DMS153 (cell line): Measurements from ENCODE around the gene FTCD.
"Not testable (repeated sequence)": the region's sequence is repeated elsewhere in the genome, so short reads cannot be mapped to it uniquely, and the experiment has no call there.

Experiments used
- DNase-seq: peaks from one replicate; lab custom pipeline; 2025; lab: John Stamatoyannopoulos, UW

The FTCD gene

DNA sequence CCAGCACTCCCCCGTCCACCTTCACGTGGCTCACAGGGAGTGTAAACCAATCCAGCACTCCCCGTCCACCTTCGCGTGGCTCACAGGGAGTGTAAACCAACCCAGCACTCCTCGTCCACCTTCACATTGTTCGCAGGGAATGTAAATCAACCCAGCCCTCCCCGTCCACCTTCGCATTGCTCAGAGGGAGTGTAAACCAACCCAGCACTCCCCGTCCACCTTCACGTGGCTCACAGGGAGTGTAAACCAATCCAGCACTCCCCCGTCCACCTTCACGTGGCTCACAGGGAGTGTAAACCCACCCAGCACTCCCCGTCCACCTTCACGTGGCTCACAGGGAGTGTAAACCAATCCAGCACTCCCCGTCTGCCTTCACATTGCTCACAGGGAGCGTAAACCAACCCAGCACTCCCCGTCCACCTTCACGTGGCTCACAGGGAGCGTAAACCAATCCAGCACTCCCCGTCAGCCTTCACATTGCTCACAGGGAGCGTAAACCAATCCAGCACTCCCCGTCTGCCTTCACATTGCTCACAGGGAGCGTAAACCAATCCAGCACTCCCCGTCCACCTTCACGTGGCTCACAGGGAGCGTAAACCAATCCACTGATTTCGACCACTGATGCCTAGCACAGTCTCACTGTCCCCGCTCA is 14.9 kb downstream of the FTCD start:
- not testable (repeated sequence) for DNase-seq

DNA sequence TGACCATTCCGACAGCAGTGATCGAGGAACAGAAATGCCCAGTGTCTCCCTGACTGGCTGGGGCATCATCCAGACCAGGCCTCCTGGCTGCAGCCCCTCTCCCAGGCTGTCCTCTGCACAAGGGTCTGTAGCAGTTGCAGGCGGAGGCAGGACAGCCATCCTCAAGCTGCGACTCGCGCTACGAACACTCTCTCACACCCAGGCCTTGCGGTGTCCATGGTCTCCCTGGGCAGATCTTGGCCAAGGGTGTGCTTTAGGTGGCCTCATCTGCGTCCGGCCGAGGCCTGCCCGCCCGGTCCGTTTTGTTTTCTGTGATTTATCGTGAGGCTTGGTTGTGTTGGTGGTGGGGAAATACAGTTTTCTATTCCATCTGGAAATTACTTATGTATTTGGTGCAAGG is 15.7 kb downstream of the FTCD start:
- no peak for DNase-seq

DNA sequence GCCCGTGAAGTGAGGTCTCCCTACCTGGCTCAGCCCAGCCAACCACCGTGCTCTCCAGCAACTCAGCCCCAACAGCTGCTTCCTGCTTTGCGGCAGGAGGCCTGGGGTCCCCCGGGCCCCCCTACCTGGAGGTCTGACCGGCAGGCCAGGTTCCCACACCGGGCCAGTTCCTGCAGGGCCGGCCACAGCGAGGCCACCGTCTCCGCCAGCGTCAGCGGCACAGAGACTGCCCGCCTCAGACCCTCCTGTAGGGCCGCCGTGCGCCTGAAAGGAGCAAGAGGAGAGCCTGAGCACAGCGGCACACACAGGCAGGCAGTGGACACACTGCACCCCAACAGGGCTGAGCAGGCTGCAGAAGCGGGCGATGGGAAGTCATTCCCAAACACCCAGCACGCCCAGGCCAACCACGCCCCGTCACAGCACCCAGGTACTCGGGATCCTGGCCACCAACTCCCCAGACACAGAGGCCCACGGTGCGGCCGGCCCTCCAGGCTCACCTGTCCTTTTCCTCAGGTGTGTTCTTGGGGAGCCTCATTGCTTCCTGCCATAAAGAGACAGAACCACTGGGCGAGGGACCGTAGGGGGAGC is 16.9 kb downstream of the FTCD start:
- no peak for DNase-seq

DNA sequence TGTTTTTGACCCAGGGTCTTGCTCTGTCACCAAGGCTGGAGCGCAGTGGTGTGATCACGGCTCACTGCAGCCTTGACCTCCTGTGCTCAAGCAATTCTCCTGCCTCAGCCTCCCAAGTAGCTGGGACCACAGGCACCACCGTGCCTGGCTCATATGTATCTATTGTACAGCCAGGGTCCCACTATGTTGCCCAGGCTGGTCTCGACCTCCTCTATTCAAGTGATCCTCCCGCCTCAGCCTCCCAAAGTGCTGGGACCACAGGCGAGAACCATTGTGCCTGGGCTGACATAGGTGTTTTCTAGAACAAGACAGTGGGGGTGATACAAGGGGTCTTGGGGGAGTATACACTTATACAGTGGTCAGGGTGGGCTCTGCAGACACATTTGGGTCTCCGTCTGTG is 17.5 kb downstream of the FTCD start:
- DNase-seq: no peak

DNA sequence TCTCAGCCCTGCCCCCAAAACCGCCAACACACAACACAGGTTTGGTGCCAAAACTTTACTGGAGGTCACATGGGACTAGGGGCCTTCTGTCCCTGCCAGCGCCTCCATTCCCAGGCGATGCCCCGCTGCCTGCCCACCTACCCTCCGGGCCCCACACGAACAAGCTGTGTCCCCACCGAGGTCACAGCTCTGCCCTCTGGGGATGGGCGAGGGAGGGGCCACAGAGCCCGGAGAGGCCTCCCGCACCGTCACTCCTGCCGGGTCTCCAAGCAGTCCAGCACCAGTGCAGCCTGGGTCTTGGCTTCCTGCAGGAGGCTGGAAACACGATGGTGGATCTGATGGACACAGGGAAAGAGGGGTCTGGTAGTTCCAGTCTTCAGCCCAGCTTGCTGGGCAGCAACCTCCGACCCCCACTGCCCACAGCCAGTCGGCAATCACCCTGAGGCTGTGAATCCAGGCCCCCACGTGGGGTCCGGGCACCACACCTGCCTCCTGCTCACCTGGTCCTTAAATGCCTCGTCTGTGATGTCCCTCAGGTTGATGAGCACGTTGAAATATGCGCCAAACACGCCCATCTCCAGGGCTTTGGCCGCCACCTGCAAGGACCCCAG is 18.5 kb downstream of the FTCD start:
- no peak for DNase-seq

DNA sequence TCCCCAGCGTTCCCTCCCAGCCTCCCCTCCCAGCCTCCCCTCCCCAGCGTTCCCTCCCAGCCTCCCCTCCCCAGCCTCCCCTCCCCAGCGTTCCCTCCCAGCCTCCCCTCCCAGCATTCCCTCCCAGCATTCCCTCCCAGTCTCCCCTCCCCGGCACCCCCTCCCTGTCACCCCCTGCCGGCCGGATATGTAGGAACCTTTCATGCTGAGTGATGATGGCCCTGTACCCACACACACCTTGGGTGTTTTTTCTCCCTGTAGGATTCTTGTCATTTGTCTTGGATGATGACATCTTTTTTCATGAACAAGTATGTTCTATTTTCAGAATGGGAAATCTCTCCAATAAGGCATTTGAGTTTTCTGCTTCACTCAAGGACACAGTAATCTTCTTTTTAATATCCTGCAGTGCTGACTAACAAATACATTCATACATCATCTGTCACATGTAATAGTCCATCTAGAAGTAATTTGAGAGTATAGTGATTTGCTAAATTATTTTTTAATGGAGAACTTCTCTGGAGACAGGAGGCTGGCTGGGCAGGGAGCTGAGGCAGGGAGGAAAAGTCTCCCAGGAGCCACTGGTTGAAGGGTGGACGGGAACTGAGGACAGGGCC is 19.5 kb downstream of the FTCD start:
- no peak for DNase-seq

DNA sequence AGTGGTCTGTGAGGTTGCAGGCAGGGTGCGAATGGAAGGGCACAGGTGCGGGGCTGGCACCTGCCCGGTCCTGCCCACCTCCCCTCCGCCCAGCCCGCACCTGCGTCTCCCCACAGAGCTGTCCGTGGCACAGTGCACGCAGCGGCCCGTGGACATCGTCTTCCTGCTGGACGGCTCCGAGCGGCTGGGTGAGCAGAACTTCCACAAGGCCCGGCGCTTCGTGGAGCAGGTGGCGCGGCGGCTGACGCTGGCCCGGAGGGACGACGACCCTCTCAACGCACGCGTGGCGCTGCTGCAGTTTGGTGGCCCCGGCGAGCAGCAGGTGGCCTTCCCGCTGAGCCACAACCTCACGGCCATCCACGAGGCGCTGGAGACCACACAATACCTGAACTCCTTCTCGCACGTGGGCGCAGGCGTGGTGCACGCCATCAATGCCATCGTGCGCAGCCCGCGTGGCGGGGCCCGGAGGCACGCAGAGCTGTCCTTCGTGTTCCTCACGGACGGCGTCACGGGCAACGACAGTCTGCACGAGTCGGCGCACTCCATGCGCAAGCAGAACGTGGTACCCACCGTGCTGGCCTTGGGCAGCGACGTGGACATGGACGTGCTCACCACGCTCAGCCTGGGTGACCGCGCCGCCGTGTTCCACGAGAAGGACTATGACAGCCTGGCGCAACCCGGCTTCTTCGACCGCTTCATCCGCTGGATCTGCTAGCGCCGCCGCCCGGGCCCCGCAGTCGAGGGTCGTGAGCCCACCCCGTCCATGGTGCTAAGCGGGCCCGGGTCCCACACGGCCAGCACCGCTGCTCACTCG is 23.3 kb downstream of the FTCD start:
- DNase-seq: no peak

DNA sequence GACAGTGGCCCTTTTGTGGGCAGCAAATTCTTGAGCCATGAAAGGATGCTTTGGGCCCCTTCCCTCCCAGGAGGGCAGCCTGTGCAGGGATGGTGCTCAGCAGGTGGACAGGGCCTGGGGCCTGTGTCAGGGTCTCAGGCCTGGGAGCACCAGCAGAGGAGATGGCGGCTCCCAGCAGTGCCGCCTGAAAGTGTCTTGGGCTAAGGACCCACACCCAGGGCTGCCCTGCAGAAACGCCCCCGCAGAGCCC is 23.9 kb downstream of the FTCD start:
- DNase-seq: no peak

DNA sequence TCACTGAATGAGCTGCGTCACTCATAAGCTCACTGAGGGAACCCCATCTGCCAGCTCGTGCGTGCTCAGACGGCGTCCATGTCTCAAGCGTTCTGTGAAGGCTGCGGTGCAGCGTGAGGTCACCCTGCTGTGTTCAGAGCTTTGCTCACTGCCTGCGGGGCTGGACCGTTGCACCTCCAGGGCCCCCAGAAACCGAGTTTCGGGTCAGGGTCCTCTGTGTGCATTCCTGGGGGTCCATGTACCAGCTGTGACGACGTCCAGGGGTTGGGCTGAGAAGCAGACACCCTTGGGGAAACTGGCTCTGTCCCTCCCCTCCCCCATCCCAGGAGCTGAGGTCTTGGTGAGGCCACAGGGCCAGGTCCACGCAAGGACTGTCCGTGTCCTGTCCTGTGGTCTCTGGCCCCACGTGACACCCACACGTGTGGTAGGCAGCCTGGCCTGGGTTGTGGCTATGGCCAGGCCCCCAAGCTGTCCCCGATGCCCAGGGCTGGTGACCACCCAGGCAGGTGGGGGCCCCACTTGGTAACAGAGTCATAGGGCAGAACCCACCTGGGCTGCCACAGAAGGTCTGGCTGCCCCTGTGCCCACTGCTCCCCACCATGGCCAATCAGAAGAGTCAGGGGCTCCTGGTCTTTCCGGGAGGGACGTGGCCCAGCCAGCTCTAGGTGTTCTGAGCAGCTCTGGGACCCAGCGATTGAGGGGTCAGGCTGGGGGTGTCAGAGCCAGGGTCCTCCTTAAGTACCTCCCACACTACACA is 24.4 kb downstream of the FTCD start:
- DNase-seq: no peak

DNA sequence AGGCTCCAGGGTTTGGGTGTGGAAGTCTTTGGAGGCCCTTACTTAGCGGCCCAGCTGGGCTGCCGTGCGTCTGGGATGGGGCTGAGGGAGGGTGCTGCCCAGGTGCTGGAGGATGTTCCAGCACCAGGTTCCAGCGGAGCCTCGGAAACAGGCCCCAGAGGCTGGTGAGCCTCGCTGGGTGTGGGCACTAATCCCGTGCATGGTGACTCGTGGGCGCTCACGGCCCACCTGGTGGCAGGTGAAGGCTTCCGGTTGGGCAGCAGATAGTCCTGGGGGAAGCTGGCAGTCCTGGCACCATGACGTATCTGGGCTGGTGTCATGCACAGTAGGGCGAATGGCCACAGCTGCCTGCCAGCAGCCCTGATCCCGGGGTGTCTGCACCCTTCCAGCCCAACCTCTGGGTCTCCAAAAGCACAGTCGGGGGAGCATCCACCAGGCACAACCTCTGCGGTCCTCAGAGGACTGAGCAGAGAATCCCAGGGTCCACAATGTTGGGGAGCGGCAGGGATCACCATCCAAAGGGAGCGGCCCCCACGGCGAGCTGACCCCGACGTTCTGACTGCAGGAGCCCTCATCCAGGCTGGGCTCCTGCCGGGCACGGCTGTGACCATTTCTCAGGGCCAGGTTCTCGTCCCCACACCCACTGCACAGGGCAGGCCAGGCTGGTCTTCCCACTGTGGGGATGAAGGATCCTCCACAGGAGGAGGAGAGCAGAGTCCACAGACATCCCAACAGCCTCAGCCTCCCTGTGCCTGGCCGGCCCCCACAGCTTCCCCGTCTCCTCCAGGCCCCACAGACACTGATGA is 25.3 kb downstream of the FTCD start:
- no peak for DNase-seq

DNA sequence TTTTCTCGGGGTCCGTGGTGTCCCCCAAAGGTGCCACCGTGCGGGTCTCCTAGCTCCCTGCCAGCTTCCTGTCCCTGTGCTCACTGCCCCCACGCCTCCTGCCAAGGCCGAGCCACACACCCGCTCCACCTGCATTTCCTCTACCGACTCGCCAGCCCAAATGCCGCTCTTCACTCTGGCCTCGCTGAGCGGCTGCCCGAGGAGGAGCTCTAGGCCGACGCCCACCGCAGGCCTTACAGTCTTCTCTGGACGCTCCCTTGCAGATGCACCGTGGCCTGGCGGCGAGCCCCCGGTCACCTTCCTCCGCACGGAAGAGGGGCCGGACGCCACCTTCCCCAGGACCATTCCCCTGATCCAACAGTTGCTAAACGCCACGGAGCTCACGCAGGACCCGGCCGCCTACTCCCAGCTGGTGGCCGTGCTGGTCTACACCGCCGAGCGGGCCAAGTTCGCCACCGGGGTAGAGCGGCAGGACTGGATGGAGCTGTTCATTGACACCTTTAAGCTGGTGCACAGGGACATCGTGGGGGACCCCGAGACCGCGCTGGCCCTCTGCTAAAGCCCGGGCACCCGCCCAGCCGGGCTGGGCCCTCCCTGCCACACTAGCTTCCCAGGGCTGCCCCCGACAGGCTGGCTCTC is 26.3 kb downstream of the FTCD start:
- DNase-seq: no peak

DNA sequence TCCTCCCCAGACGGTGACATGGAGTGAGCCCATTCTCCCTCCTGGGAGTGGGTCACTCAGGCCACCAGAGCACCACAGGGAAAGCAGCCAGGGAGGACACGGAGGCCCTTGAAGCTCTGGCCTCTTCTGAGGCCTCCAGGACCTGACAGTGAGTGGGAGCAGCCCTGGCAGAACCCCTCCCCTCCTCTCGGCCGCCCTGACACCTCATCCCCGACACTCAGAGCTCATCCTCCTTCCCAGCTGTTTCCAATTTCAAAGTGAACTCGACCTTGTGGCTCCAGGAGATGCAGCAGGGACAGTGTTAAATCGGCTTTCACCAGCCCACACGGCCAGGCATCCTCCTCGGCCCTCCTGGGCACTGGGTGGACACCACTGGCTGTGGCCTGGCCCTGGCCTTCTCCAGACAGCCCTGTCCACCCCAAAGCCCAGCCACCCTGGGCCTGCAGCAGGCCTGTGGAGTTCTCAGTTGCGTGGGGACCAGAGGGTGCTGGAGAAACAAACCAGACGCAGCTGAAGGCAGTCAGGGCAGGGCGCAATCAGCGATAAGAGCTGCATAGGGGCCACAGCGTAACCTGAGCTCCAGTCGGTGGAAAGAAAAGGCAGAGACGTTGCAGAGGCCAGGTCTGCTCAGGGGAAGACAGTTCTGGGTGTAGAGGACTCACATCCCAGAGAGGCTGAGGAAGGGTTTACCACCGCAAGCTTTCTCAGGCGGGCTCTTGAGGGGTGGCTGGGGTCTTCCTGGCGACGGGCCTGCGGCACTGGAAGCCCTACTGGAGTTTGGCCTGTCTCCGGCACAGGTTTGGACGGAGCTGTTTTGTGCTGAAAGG is 27.1 kb downstream of the FTCD start:
- DNase-seq: no peak

DNA sequence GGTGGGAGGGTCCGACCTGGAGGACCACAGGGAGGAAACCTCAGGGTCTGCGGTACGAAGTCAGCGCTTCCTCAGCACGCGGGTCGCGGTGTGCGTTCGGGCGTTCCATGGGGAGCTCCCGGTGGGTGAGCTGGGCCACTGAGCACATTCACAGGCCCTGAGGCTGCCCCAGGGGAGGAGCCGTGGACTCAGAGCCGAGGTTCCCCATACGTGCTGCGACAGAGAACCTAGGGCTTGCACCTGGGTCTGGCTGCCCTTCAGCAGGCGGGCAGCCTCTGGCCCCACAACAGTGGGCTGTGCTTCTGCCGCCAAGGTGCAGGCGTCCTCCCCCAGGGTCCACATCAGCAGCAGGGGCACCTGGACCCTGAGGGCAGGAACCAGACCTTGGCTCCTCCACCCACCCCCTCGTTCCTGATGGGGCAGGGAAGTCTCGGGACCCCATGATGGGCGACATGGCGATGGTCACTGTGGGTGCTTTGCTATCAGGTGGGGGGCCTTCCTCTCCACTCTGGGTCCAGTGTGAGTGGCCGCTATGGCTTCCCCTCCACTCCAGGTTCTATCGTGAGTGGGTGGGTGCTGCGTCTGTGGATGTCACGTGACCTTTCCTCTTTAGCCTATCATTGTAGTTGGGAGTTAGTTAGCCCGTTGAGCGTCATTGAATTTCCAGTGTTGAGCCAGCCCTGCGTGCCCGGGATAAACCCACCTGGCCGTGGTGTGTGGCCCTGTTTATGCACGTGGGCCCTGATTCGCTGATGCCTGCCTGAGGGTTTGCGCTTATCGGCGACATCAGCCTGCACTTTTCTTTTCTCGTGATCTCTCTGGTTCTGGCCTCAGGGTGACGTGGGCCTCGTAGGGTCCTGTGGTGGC is 27.9 kb downstream of the FTCD start:
- DNase-seq: no peak

DNA sequence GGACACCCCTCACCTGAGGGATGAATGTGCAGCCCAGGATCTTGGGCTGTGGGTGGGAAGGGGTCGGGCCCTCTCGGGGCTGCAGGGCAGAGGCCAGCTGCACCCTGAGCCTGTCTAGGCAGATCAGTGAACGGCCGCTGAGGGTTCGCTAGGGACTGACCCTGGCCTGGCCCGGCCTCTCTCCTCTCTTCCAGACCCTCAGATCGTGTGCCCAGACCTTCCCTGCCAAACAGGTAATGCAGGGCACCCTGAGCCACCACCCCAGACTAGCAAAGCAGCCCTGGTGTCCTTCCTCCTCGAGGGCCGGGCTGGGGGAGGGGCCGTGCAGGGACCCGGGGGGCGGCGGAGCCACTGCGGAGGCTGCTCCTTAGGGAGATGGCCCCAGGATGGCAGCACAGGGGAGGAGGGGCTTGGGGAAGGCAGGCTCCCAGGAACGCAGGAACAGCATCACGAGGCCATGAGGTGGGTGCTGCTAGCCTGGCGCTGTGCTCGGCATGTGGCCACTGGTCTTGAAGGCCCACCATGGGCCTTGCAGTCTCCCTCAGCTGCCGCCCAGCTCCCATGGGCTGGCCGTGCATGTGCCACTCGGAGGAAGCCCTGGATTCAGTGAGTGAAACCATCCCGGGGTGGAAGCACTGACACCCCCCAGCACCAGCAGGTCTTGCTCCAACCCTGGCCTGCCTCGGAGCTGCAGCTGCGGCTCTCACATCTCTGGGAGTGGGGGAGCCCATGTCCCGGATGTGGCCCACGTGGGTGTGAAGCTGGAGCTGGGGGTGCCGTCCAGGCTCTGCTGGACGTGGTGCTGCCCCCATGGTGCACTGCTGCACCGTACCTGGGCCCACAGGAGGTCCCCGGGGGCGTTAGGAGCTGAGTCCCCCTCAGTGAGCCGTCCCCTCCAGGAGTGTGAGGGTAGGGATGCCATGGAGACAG is 28.8 kb downstream of the FTCD start:
- DNase-seq: no peak

DNA sequence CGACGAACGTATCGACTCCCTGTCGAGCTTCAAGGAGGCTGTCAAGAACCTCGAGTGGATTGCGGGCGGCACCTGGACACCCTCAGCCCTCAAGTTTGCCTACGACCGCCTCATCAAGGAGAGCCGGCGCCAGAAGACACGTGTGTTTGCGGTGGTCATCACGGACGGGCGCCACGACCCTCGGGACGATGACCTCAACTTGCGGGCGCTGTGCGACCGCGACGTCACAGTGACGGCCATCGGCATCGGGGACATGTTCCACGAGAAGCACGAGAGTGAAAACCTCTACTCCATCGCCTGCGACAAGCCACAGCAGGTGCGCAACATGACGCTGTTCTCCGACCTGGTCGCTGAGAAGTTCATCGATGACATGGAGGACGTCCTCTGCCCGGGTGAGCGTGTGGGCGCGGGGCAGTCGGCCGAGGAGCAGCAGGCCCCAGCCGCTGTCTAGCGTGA is 29.5 kb downstream of the FTCD start:
- no peak for DNase-seq

DNA sequence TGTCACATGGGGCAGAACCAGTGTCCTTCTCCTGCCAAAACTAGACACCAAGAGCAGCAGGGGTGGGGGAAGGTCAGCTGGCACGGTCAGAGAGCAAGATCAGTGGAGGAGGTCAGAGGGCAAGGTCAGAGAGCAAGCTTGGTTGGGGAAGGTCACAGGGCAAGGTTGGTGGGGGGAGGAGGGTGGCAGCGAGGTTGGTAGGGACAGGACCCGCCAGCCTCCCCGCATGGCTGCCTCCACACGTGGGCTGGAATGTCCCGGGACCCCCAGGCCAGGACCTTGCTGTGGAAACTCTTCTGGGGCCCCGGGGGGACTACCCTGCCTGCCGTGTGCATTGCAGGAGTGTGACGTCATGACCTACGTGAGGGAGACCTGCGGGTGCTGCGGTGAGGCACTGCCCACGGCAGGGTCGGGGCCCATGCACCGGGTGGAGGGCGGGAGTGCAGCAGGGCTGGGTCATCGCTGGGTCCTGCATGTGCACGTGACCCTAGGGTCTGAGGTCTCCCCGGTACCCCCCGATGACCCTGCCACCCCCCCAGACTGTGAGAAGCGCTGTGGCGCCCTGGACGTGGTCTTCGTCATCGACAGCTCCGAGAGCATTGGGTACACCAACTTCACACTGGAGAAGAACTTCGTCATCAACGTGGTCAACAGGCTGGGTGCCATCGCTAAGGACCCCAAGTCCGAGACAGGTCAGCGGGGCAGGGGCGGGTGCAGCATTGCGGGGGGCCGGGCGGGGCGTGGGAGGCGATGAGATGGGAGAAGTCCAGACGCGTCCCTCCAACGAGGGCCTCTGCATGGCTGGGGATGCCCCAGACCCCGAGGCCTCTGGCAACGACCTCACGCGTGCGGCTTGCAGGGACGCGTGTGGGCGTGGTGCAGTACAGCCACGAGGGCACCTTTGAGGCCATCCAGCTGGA is 30.2 kb downstream of the FTCD start:
- no peak for DNase-seq
